DND-41 (cell line): ENCODE results near the gene ZC3H12C.

Experiments used
- ATAC-seq: fragments of 200-7000 bp; cut with Tn5 transposase; 3 replicates; pipeline ENCODE4 v1.9.1; 2021; ENCODE audit warnings: low read depth; ENCODE audit not compliant: insufficient read depth
- DNase-seq: peaks from one replicate; pipeline ENCODE4 v3.0.0-alpha.2; 2020
- H2AFZ ChIP-seq: 2 replicates; pipeline ENCODE4 v1.6.0; 2012; ENCODE audit warnings: low read depth, low read length
- H3K27ac ChIP-seq: 2 replicates; pipeline ENCODE4 v1.5.1; 2012; ENCODE audit warnings: low read length, inconsistent platforms
- H3K27me3 ChIP-seq: fragments of 200-600 bp; sonication (generic); 2 replicates; pipeline ENCODE4 v1.6.0; 2012; ENCODE audit warnings: low read length, mild to moderate bottlenecking, inconsistent platforms; ENCODE audit not compliant: insufficient read depth, poor library complexity
- H3K36me3 ChIP-seq: 2 replicates; pipeline ENCODE4 v1.5.1; 2012; ENCODE audit warnings: low read length, inconsistent platforms; ENCODE audit not compliant: insufficient read depth
- H3K4me1 ChIP-seq: 2 replicates; pipeline ENCODE4 v1.5.1; 2012; ENCODE audit warnings: mild to moderate bottlenecking, low read length; ENCODE audit not compliant: insufficient read depth
- H3K4me2 ChIP-seq: 2 replicates; pipeline ENCODE4 v1.6.0; 2012; ENCODE audit warnings: mild to moderate bottlenecking, moderate library complexity, low read length, inconsistent platforms; ENCODE audit not compliant: insufficient read depth
- H3K4me3 ChIP-seq, 2 experiments: fragments of 200-600 bp in 1 of 2; shearing (Covaris generic) in 1 of 2; 2 replicates each; pipeline ENCODE4 v1.5.1; 2012 to 2016; ENCODE audit warnings: inconsistent platforms in 2 of 2, low read length in 2 of 2, mild to moderate bottlenecking in 2 of 2, low read depth in 1 of 2, moderate library complexity in 1 of 2
- H3K79me2 ChIP-seq: 2 replicates; pipeline ENCODE4 v1.6.0; 2012; ENCODE audit warnings: low read length, inconsistent platforms; ENCODE audit not compliant: insufficient read depth
- H3K9ac ChIP-seq: 2 replicates; pipeline ENCODE4 v1.6.0; 2012; ENCODE audit warnings: low read depth, mild to moderate bottlenecking, inconsistent platforms, low read length, moderate library complexity
- H3K9me3 ChIP-seq: 2 replicates; pipeline ENCODE4 v1.5.1; 2012; ENCODE audit warnings: low read length, moderate library complexity, mild to moderate bottlenecking, inconsistent platforms; ENCODE audit not compliant: insufficient read depth, severe bottlenecking
- H4K20me1 ChIP-seq: 2 replicates; pipeline ENCODE4 v1.6.0; 2012; ENCODE audit warnings: low read length; ENCODE audit not compliant: insufficient read depth
- CTCF ChIP-seq: IDR thresholded peaks from 2 replicates; pipeline ENCODE4 v1.5.1; 2012; ENCODE audit warnings: borderline replicate concordance, low read length, moderate library complexity, mild to moderate bottlenecking; ENCODE audit not compliant: poor library complexity, severe bottlenecking; ENCODE audit errors: extremely low read depth
- EZH2 ChIP-seq: IDR thresholded peaks from 3 replicates; pipeline ENCODE4 v1.6.1; 2012; ENCODE audit warnings: borderline replicate concordance, low read depth, mild to moderate bottlenecking, moderate library complexity, low read length, inconsistent platforms; ENCODE audit not compliant: severe bottlenecking

Gene ZC3H12C

GRCh38 chr11:110077346-110077745 is 15.8 kb upstream of the ZC3H12C start:
- DNase-seq (no peak), ATAC-seq (no peak)
- Histone ChIP-seq H4K20me1 (no peaks in the 10 kb centered on the region), H3K4me2 (no peak overlapping the region), H3K36me3 (no peaks in the 10 kb centered on the region), H3K79me2 (no peaks in the 10 kb centered on the region), H3K9me3 (no peaks in the 10 kb centered on the region), H3K4me3 (no peak overlapping the region), H3K9ac (no peak overlapping the region), H2AFZ (no peak overlapping the region), H3K27me3 (no peaks in the 10 kb centered on the region), H3K27ac (no peak overlapping the region), H3K4me1 (no peaks in the 10 kb centered on the region)
- no peak for TF ChIP-seq CTCF
- TF ChIP-seq EZH2 = no peak

GRCh38 chr11:110077831-110078325 is 15.3 kb upstream of the ZC3H12C start:
- H4K20me1 ChIP-seq = no peaks in the 10 kb centered on the region
- H3K4me3 ChIP-seq = no peak overlapping the region
- H3K9ac ChIP-seq = no peak overlapping the region
- no peaks in the 10 kb centered on the region for H3K4me1 ChIP-seq
- H3K9me3 ChIP-seq = no peaks in the 10 kb centered on the region
- no peaks in the 10 kb centered on the region for H3K27me3 ChIP-seq
- no peaks in the 10 kb centered on the region for H3K79me2 ChIP-seq
- TF ChIP-seq EZH2 (no peak), CTCF (no peak)
- ATAC-seq = no peak
- DNase-seq = no peak
- H2AFZ ChIP-seq = no peak overlapping the region
- no peak overlapping the region for H3K27ac ChIP-seq
- H3K36me3 ChIP-seq = no peaks in the 10 kb centered on the region
- no peak overlapping the region for H3K4me2 ChIP-seq

GRCh38 chr11:110078923-110079544 is 14.2 kb upstream of the ZC3H12C start:
- no peaks in the 10 kb centered on the region for H4K20me1 ChIP-seq
- H2AFZ ChIP-seq = no peak overlapping the region
- H3K27me3 ChIP-seq = no peaks in the 10 kb centered on the region
- DNase-seq (no peak), ATAC-seq (no peak)
- no peaks in the 10 kb centered on the region for H3K36me3 ChIP-seq
- TF ChIP-seq EZH2 = no peak
- no peak for TF ChIP-seq CTCF
- no peaks in the 10 kb centered on the region for H3K9me3 ChIP-seq
- no peaks in the 10 kb centered on the region for H3K79me2 ChIP-seq
- H3K9ac ChIP-seq = no peak overlapping the region
- H3K4me1 ChIP-seq = no peaks in the 10 kb centered on the region
- no peak overlapping the region for H3K4me3 ChIP-seq
- no peak overlapping the region for H3K4me2 ChIP-seq
- no peak overlapping the region for H3K27ac ChIP-seq
